Stimulated activated CD8-positive, alpha-beta memory T cell treated with anti-CD3 and anti-CD28 coated beads, Interleukin-12 subunit alpha, Interleukin-12 subunit beta, amount 100 ng/mL, for 1 hour (primary cell): ENCODE results near the gene TPD52L2.
A peak's percentile ranks its signal among the peaks of the same experiment; 100 is the strongest.
"Not testable (repeated sequence)": the region's sequence is repeated elsewhere in the genome, so short reads cannot be mapped to it uniquely, and the experiment has no call there.

Source experiments
- DNase-seq: peaks from one replicate; pipeline ENCODE4 v3.0.0-alpha.2; 2020; ENCODE audit warnings: low read depth

TPD52L2 gene

GRCh38 chr20:63878899-63879663 is 14.0 kb downstream of the TPD52L2 start:
- DNase-seq, result no peak

GRCh38 chr20:63880901-63881300 is 15.8 kb downstream of the TPD52L2 start:
- not testable (repeated sequence) for DNase-seq

DNA sequence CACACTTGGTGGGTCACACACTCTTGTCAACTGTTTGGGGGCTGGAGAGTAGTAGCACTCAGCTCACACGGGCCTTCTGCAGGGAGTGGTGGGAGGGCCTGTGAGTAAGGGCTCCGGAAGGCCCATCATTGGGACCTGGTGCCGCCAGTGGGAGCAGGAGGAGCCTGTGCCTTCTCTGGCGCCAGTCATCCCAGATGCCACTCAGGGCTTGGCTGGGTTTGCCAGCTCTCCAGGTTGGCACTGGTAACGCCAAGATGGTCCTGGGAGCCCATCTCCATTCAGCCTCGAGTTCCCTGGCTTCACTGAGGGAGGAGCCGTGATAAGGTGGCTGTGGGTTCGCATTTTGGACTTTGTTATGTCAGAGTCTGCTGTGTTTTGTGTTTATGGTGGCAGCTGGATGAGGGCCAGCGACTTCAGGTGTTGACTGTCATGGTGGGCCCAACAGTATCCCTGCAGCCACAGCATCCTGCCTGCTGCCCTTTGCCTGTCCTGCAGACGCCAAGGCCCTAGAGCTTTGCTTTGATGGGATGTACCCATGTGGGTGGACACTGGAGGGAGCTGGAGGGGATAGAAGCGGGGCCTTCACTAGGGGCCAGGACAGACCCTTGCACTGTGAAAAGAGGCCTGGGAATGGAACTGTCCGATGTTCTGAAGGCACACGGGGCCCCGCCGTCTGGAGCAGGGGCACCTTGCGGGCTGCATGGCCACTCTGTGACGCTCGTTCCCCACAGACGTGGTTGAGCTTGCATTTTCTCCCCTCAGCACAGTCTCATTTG is 16.6 kb downstream of the TPD52L2 start:
- DNase-seq, result no peak

DNA sequence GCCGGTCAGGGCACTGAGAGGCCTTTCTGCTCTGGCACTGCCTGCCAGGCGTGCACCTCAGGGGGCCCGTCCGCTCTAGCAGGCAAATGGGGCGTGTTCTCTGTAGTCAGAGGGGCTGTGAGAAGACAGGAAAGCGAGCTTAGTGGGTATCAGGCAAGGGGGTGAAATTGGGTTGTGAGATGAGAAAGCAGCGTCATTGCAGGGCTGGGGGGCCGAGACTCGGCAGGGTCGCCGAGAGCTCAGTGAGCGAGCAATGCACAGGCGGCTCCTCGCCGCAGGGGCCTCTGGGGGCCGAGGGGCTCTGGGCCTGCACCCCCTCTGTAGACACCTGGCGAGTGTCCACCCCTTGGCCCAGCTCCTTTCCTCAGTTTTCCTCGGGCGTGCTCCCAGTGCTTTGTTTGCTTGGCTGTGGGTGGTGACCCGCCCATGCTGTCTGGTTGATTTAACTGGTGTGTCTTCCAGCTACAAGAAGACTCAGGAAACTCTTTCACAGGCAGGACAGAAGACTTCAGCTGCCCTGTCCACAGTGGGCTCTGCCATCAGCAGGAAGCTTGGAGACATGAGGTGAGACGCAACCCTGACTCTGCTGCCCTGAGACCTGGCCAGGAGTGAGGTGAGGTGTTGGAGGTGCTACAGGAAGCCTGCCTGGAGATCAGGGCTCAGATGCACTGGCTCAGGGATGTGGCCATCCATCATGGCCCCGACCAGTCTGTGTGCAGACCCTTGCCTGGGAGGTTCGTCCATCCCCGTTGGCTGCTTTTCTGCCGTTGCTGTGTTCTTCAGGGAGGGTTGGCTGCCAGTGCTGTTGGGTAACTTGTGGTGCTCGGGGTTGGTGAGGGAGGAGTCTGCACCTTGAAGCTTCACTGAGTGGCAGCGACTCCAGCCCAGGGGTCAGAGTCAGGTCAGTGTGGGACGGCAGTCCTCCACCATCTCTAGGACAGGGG is 17.5 kb downstream of the TPD52L2 start:
- no peak for DNase-seq

GRCh38 chr20:63883201-63883593 is 18.1 kb downstream of the TPD52L2 start:
- no peak for DNase-seq

DNA sequence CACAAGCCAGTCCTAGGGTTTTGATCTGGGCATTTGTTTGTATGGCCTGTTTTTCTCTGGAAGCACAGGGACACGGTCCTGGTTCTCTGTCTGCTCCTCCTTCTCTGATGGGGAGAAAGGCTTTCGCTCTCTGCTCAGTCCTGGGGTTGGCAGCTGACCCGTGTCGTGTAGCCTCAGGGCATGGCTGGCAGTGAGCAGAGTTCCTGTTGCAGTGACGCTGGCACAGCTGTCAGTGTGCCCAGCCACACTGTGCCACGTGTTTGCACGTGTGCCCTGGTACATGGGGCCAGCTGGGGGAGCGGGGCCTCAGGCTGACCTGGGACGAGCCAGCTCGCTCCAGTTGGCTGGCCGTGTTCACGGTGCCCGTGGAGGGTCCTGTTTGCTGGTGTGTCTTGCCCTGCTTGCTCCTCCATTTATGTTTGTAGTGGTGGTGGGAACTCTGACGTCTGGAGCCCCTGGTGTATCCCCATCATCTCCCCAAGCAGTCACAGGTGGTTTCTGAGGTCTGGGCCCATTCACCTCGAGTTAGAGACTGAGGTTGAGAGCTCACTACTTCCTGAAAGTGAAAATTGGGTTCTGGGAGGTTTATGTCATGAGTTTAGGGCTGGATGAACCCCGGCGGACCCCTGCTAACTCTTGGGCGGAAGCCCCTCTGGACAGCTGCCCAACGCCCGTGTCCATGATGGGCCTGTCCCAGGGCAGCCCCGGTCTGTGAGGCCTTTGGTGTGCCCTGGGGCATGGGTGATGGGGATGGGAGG is 19.6 kb downstream of the TPD52L2 start:
- DNase-seq, result no peak

DNA sequence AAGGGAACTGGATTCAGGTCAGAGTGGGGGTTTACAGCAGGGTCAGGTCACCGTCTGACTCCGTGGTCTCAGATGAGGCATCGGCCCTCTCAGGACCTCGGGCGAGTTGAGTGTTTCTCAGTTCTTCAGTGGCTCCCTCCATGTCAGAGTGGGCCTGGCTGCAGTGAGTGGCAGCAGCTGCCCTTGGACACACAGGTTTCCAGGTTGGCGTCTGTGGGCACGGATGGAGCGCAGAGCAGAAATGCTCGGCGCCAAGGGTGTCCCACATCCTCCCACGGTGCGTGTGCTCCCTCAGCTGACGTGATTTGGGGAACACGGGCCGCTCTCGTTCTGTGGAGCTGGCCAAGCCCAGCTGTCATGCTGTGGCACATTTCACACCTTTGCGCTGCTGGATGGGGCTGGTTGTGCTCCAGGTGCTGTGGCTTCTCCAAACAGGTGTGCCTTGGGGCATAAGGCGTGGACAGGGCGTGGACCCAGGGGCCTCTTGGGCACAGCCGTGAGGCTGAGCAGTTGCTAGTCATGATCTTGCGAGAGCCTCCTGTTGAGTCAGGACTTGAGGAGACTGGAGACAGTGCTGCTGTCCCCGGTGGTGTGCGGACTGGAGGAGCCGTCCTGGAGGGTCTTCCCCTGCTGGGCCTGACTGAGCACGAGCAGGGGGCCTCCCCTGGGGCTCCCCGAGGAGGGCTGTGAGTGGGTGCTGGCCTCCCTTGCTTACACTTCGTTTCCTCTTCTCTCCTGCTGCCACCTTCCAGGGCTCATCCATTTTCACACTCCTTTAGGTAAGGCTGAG is 20.4 kb downstream of the TPD52L2 start:
- DNase-seq, result no peak

DNA sequence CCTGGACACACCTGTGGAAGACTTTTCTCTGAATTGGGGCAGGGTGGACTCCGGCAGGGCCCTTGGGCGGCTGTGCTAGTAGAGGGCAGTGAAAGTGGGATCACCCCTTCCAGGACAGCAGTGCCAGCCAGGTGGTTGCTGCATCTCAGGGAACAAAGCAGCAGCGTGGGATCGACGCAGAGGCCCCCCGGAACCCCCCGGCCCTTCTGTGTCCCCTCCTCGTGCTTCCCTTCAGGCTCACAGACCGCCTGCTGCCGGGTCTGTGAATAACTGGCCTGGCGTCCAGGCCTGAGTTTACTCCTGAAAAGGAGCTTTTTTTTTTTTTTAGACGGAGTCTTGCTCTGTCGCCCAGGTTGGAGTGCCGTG is 21.0 kb downstream of the TPD52L2 start:
- no peak for DNase-seq

DNA sequence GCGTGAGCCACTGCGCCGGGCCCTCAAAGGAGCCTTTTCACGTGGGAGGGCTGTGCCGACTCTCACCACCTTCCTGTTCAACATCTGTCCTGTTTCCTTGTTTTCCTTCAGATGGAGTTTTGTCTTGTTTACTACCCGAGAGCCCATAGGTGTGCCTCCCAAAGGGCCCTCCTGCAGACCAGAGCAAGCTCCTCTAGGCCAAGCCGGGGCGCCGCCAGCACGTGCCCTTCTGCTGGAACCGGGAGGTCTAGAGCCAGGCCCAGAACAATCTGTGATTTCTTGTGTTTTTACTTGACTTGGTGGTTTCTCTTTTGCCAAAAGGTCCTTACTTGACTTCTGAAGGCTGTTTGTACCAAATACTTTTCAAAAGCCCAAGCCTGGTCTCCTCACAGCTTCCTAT is 21.9 kb downstream of the TPD52L2 start:
- no peak for DNase-seq

GRCh38 chr20:63889241-63890200 is 24.5 kb downstream of the TPD52L2 start:
- no peak for DNase-seq

- DNase-seq, result no peak
Observed at GRCh38 chr20:63890201-63890576, 25.1 kb downstream of the TPD52L2 start.

DNA sequence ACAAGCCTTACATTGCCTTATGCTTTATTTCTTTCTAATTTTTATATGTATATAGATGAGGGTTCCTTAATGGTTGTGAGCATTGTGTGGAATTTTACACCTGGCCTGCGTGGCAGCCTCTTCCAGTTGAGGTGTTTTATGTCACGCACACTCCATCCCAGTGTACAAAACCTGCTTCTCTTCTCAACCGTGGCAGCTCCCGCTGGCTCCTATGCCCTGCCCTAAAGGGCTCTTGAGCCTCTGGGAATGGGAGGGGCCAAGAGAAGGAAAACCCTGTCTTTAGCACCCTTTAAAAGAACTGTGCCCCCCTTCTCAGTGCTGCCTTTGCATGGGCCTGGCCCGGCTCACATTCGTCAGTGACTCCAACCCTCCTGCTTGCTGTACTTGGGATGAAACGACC is 25.5 kb downstream of the TPD52L2 start:
- no peak for DNase-seq

GRCh38 chr20:63891061-63892002 is 26.3 kb downstream of the TPD52L2 start:
- DNase-seq, result no peak

GRCh38 chr20:63892402-63892801 is 27.3 kb downstream of the TPD52L2 start:
- DNase-seq, result no peak

GRCh38 chr20:63893999-63894357 is 28.9 kb downstream of the TPD52L2 start:
- DNase-seq, result no peak

DNA sequence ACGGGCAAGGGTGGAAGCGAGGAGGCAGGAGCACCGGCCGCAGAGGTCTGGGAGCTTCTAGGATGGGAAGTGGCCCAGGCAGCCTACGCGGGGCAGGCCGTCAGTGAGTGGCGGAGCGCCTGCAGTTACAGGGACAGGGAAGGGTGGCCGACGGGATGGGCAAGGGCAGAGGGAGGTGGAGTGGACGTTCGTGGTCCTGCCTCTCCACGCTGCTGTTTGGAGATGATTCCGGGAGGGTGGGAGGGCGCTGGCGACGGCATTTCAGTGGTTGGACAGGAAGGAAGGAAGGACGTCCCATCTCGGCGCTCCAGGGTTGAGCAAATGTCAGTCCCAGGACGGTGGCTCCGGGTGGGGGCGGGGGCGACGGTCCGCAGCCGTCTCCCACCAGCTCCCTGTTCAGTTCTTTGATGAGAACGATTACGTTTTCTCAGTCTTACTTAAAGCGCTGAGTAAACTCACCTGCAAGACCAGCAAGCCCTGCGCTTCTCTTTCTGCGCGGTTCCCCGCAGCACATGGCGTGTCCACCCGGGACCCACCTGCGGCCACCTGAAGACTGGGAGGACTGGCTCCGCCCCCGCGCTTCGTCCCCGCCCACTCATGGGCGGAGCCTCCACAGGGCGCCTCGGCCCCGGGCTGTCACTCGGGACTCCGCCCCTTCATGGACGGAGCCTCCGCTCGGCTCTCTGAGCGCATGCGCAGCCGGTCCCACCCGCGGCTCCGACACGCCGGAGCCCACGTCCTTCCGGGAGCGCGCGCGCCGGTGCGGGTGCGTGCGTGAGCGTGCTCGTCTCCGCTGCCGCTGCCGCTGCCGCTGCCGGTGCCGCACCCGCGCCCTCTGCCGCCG is 29.5 kb downstream of the TPD52L2 start, which contains the start of gene DNAJC5:
DNAJC5 (plus strand) TSS at position 769 of the 844 bp plus-strand sequence. CDS start 33,220 bp downstream, outside the sequence.
- DNase-seq, result peak; percentile 94

DNA sequence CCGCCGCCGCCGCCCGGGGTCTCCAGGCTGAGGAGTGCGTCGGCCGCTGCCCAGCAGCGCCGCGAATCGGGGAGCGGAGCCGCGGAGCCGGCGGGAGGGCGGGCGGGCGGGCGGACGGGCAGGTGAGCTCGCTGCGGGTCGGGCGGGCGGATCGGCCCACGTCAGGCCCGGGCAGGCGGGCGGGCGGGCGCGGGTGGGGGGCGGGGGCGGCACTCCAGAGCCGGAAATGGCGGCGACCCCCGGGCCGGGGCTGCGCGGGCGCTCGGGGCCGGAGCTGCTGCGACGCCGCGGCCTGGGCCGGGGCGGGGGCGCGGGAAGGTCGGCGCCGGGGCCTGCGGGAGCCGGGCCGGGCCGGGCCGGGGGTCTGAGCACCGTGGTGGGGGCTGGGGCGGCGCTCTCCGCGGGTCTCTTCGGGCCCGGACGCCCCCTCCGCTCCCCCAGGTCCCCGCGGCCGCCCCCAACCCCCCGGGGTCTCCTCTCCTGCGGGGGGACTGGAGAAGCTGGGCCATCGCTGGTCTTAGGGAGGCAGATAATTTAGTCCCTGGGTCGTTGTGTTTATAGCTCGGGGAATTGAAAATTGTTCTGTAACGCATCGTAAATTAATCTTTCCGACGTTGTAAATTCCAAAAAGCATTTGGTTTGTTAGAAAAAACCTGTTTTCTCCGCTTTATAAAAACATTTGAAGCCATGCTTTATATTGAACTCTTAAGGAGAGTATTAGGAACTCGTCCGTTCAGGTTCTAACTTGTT is 30.3 kb downstream of the TPD52L2 start:
- DNase-seq, result no peak
